H1 (cell line): ENCODE data around the gene ADGRB3. TPM values are rescaled to one million over a fixed set of nuclear protein-coding genes. Genes with fewer than 3 reads are reported as not detected.

Source experiments
- CTCF ChIA-PET: fragments of 300-600 bp; sonication (Branson Sonifier 250); formaldehyde crosslinking; loops from one replicate; lab custom pipeline; 2021; ENCODE audit not compliant: partially characterized antibody; lab: Charles Lee
- POLR2A ChIA-PET: fragments of 300-600 bp; sonication (Branson Sonifier 250); formaldehyde crosslinking; loops from one replicate; lab custom pipeline; 2021; ENCODE audit warnings: inconsistent platforms; ENCODE audit not compliant: partially characterized antibody; lab: Charles Lee
- DNase-seq, 2 experiments: peaks; one replicate each; pipeline versions ENCODE4 v3.0.0 to v3.0.0-alpha.2; 2010 to 2022; ENCODE audit warnings: low spot score in 2 of 2, low read depth in 1 of 2, mixed read lengths in 1 of 2
- FAIRE-seq: peaks from 2 replicates; lab custom pipeline; 2011; peaks lifted over from hg19 to GRCh38; lab: Jason Lieb, UNC
- H2AFZ ChIP-seq: 2 replicates; pipeline ENCODE4 v1.8.1; 2012; ENCODE audit warnings: low read length, inconsistent platforms
- H2AK5ac ChIP-seq: 2 replicates; pipeline ENCODE4 v1.6.1; 2013; ENCODE audit warnings: low read depth, low read length
- H2BK120ac ChIP-seq: replicated peaks from 2 replicates; pipeline ENCODE3; 2013; ENCODE audit warnings: low read depth, low read length, inconsistent platforms
- H2BK12ac ChIP-seq: 2 replicates; pipeline ENCODE4 v1.6.1; 2013; ENCODE audit warnings: low read depth, low read length
- H2BK15ac ChIP-seq: 2 replicates; pipeline ENCODE4 v1.6.1; 2013; ENCODE audit warnings: low read length
- H2BK20ac ChIP-seq: 2 replicates; pipeline ENCODE4 v1.6.1; 2013; ENCODE audit warnings: low read length
- H2BK5ac ChIP-seq: 2 replicates; pipeline ENCODE4 v1.6.1; 2013; ENCODE audit warnings: low read depth, low read length
- H3K14ac ChIP-seq: 2 replicates; pipeline ENCODE4 v1.6.1; 2013; ENCODE audit warnings: inconsistent platforms; ENCODE audit not compliant: insufficient read length
- H3K18ac ChIP-seq: 2 replicates; pipeline ENCODE4 v1.6.1; 2013; ENCODE audit warnings: low read length; ENCODE audit errors: extremely low read depth
- H3K23ac ChIP-seq: 2 replicates; pipeline ENCODE4 v1.6.1; 2013; ENCODE audit warnings: inconsistent platforms; ENCODE audit not compliant: insufficient read length
- H3K23me2 ChIP-seq: 2 replicates; pipeline ENCODE4 v1.6.1; 2013; ENCODE audit warnings: low read depth, low read length
- H3K27ac ChIP-seq: 2 replicates; pipeline ENCODE4 v1.6.1; 2011; ENCODE audit warnings: low read depth, low read length, inconsistent platforms
- H3K27me3 ChIP-seq, 4 experiments: replicated peaks in 1 of 4; 1 replicate in 1 of 4; 2 replicates in 3 of 4; pipeline versions ENCODE4 v1.6.1 to v1.8.1; 2011 to 2013; ENCODE audit warnings: low read length in 3 of 4, mild to moderate bottlenecking in 3 of 4, inconsistent platforms in 2 of 4, mixed read lengths in 2 of 4, moderate library complexity in 1 of 4; ENCODE audit not compliant: control insufficient read depth in 3 of 4, insufficient read depth in 3 of 4; ENCODE audit errors: extremely low read depth in 1 of 4
- H3K36me3 ChIP-seq, 4 experiments: 2 replicates each; pipeline versions ENCODE4 v1.6.1 to v1.8.1; 2011 to 2013; ENCODE audit warnings: mild to moderate bottlenecking in 4 of 4, low read length in 3 of 4, moderate library complexity in 2 of 4, control low read depth in 1 of 4, inconsistent platforms in 1 of 4; ENCODE audit not compliant: insufficient read depth in 4 of 4, control insufficient read depth in 2 of 4
- H3K4ac ChIP-seq: replicated peaks from 2 replicates; pipeline ENCODE3; 2013; ENCODE audit warnings: low read length, low read depth, mixed read lengths, inconsistent platforms; ENCODE audit not compliant: insufficient read length
- H3K4me1 ChIP-seq, 4 experiments: replicated peaks in 1 of 4; 1 replicate in 1 of 4; 2 replicates in 3 of 4; pipeline versions ENCODE4 v1.6.1 to v1.8.1; 2011 to 2013; ENCODE audit warnings: low read length in 3 of 4, inconsistent platforms in 2 of 4, mixed read lengths in 1 of 4; ENCODE audit not compliant: insufficient read depth in 4 of 4, control insufficient read depth in 3 of 4
- H3K4me2 ChIP-seq, 2 experiments: 2 replicates each; pipeline versions ENCODE4 v1.6.1 to v1.8.1; 2011 to 2013; ENCODE audit warnings: low read depth in 2 of 2, low read length in 2 of 2, control low read depth in 1 of 2, inconsistent platforms in 1 of 2, mild to moderate bottlenecking in 1 of 2; ENCODE audit not compliant: insufficient read depth in 1 of 2
- H3K4me3 ChIP-seq, 4 experiments: fragments of 200-600, 300-600 bp in 1 of 4; sonication (generic), shearing (Covaris generic), sonication (Bioruptor Twin) in 1 of 4; 2 replicates each; pipeline versions ENCODE4 v1.5.1 to v1.8.1; 2011 to 2016; ENCODE audit warnings: low read length in 4 of 4, low read depth in 3 of 4, control low read depth in 2 of 4, inconsistent platforms in 2 of 4, mild to moderate bottlenecking in 2 of 4, mixed read lengths in 1 of 4, moderate library complexity in 1 of 4; ENCODE audit not compliant: insufficient read depth in 2 of 4; ENCODE audit errors: extremely low read depth in 1 of 4
- H3K56ac ChIP-seq: replicated peaks from 2 replicates; pipeline ENCODE3; 2013; ENCODE audit warnings: low read depth, mild to moderate bottlenecking, mixed read lengths, low read length, inconsistent platforms; ENCODE audit not compliant: insufficient read length
- H3K79me1 ChIP-seq: 2 replicates; pipeline ENCODE4 v1.6.1; 2013; ENCODE audit warnings: low read depth, low read length, control low read depth
- H3K79me2 ChIP-seq, 2 experiments: 2 replicates each; pipeline versions ENCODE4 v1.6.1 to v1.8.1; 2012 to 2013; ENCODE audit warnings: low read length in 2 of 2, mild to moderate bottlenecking in 2 of 2, inconsistent platforms in 1 of 2; ENCODE audit not compliant: insufficient read depth in 2 of 2, control insufficient read depth in 1 of 2
- H3K9ac ChIP-seq, 4 experiments: replicated peaks in 1 of 4; 1 replicate in 1 of 4; 2 replicates in 3 of 4; pipeline versions ENCODE4 v1.6.1 to v1.8.1; 2011 to 2013; ENCODE audit warnings: low read depth in 3 of 4, low read length in 3 of 4, control low read depth in 2 of 4, mild to moderate bottlenecking in 2 of 4, moderate library complexity in 2 of 4, inconsistent platforms in 1 of 4; ENCODE audit errors: extremely low read depth in 1 of 4
- H3K9me3 ChIP-seq, 2 experiments: 2 replicates each; pipeline versions ENCODE4 v1.6.1 to v1.8.1; 2012 to 2013; ENCODE audit warnings: mild to moderate bottlenecking in 2 of 2, moderate library complexity in 2 of 2, control low read depth in 1 of 2, inconsistent platforms in 1 of 2, low read depth in 1 of 2, low read length in 1 of 2, mixed read lengths in 1 of 2; ENCODE audit not compliant: insufficient read depth in 2 of 2
- H4K20me1 ChIP-seq, 2 experiments: replicated peaks in 1 of 2; 2 replicates each; pipeline versions ENCODE3 to v1.8.1; 2011 to 2013; ENCODE audit warnings: inconsistent platforms in 2 of 2, low read length in 2 of 2, mild to moderate bottlenecking in 1 of 2; ENCODE audit not compliant: insufficient read depth in 2 of 2, control insufficient read depth in 1 of 2
- H4K5ac ChIP-seq: 2 replicates; pipeline ENCODE4 v1.6.1; 2013; ENCODE audit warnings: low read length, low read depth, mixed read lengths, inconsistent platforms; ENCODE audit not compliant: insufficient read length
- H4K8ac ChIP-seq: 2 replicates; pipeline ENCODE4 v1.8.0; 2013; ENCODE audit warnings: mild to moderate bottlenecking, moderate library complexity, low read length, inconsistent platforms; ENCODE audit not compliant: insufficient read depth; ENCODE audit errors: extremely low read depth
- H4K91ac ChIP-seq: replicated peaks from 2 replicates; pipeline ENCODE3; 2013; ENCODE audit warnings: low read length, mixed read lengths, inconsistent platforms; ENCODE audit not compliant: insufficient read length
- BRCA1 ChIP-seq: IDR thresholded peaks from 2 replicates; pipeline ENCODE4 v1.6.1; 2012; ENCODE audit warnings: low read depth, low read length, improper control_type of control experiment
- CREB1 ChIP-seq: IDR thresholded peaks from 2 replicates; pipeline ENCODE4 v1.6.1; 2012; ENCODE audit warnings: inconsistent platforms
- E2F6 ChIP-seq: IDR thresholded peaks from 2 replicates; pipeline ENCODE4 v1.6.1; 2012; ENCODE audit warnings: inconsistent platforms
- GABPA ChIP-seq: IDR thresholded peaks from 2 replicates; pipeline ENCODE4 v1.6.1; 2011; ENCODE audit warnings: mild to moderate bottlenecking, low read length, moderate library complexity, borderline replicate concordance; ENCODE audit not compliant: insufficient read depth
- GTF2F1 ChIP-seq: IDR thresholded peaks from 2 replicates; pipeline ENCODE4 v1.6.1; 2012; ENCODE audit warnings: low read depth, low read length, improper control_type of control experiment, borderline replicate concordance
- NANOG ChIP-seq: IDR thresholded peaks from 2 replicates; pipeline ENCODE4 v1.6.1; 2011; ENCODE audit warnings: low read length, low read depth, mild to moderate bottlenecking, inconsistent platforms; ENCODE audit not compliant: insufficient read depth, poor library complexity, severe bottlenecking
- PHF8 ChIP-seq: fragments of 200-600 bp; sonication (generic); conservative IDR thresholded peaks from 2 replicates; pipeline ENCODE4 v1.7.1; 2012; ENCODE audit warnings: low read depth, mild to moderate bottlenecking, inconsistent platforms, low read length, moderate library complexity
- RNF2 ChIP-seq: fragments of 200-900, 300-1000 bp; sonication (generic); IDR thresholded peaks from 2 replicates; pipeline ENCODE4 v1.7.1; 2016; ENCODE audit warnings: borderline replicate concordance, low read depth, mild to moderate bottlenecking, antibody characterized with exemption, low read length; ENCODE audit not compliant: poor library complexity, severe bottlenecking; ENCODE audit errors: missing control alignments
- SAP30 ChIP-seq: fragments of 300-600 bp; sonication (generic); IDR thresholded peaks from 2 replicates; pipeline ENCODE4 v1.7.1; 2012; ENCODE audit warnings: low read length, moderate library complexity, mild to moderate bottlenecking, inconsistent platforms; ENCODE audit not compliant: insufficient read depth, insufficient replicate concordance
- SP1 ChIP-seq: IDR thresholded peaks from 2 replicates; pipeline ENCODE4 v1.6.1; 2011; ENCODE audit warnings: low read depth, low read length
- SP4 ChIP-seq: IDR thresholded peaks from 2 replicates; pipeline ENCODE4 v1.6.1; 2012; ENCODE audit warnings: low read length, inconsistent platforms
- SUZ12 ChIP-seq: fragments of 200-600 bp; sonication (generic); IDR thresholded peaks from 2 replicates; pipeline ENCODE4 v1.6.1; 2012; ENCODE audit warnings: mild to moderate bottlenecking, inconsistent platforms, low read length, moderate library complexity, mixed read lengths
- TAF1 ChIP-seq: IDR thresholded peaks from 2 replicates; pipeline ENCODE4 v1.6.1; 2011; ENCODE audit warnings: mild to moderate bottlenecking, low read depth, low read length
- TCF12 ChIP-seq: IDR thresholded peaks from 2 replicates; pipeline ENCODE4 v1.6.1; 2011; ENCODE audit warnings: low read depth, mild to moderate bottlenecking, low read length
- YY1 ChIP-seq: IDR thresholded peaks from 2 replicates; pipeline ENCODE4 v1.6.1; 2011; ENCODE audit warnings: low read depth, mild to moderate bottlenecking, low read length
- WGBS, 2 experiments: shearing (Covaris generic) in 1 of 2; methylation state at CpG; one replicate each; pipeline versions ENCODE4 v1.1.6 to v1.1.7; 2013 to 2015; ENCODE audit warnings: low lambda C conversion rate in 2 of 2, mixed read lengths in 2 of 2, inconsistent platforms in 1 of 2, low coverage in 1 of 2, missing lambda C conversion rate in 1 of 2; ENCODE audit not compliant: insufficient replicate concordance in 2 of 2, insufficient coverage in 1 of 2, insufficient read length in 1 of 2; ENCODE audit errors: extremely low coverage in 1 of 2, missing lambda C conversion rate in 1 of 2; 5-methylcytosine and 5-hydroxymethylcytosine counted together
- polyA plus RNA-seq, 7 experiments: library from polyadenylated mRNA; depleted of rRNA in 3 of 7; stranded (reverse) in 5 of 7; unstranded in 2 of 7; fragments of >200 nt in 5 of 7; fragments of 200-250 nt in 2 of 7; gene quantifications; 1 replicate in 5 of 7; 2 replicates in 1 of 7; 4 replicates in 1 of 7; pipeline versions ENCODE4 v1.2.1 to v1.2.3, GENCODE V29; 2011 to 2013; ENCODE audit warnings: missing spikeins in 2 of 7, mixed read lengths in 2 of 7
- total RNA-seq: library from RNA; stranded (reverse); fragmentation: NEBNext Ultra II Directional; extraction: Animal tissue kit (Norgen Biotek cat#: 25700); gene quantifications from 2 replicates; pipeline ENCODE4 v1.2.1, GENCODE V29; 2021

ADGRB3 gene
- total and polyA plus RNA-seq, 2 of the 8 experiments (the other 6 are each of a cell fraction or from before 2014, with no cell fraction given): 0.35 to 1.2 TPM

DNA sequence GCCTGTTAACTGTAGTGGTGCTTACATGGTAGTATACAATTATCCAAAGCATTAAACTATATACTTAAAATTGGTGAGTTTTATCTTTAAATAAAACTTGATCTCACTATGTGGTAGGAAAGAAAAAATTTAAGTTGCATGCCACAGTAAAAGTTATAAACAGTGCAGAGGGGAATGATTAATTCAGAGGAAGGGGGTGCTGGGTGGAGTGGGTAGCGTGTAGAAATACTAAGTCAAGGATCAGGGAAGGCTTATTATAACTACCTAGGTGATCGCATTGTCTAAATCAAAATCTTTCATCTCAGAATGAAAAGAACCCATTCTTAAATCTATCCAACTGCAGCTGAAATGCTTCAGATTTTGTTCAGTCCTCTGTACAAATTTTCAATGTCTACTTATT lies 428.3 kb downstream of the ADGRB3 start:
- H2BK5ac ChIP-seq: no peak overlapping the region
- H3K56ac ChIP-seq: no peak overlapping the region
- no peak overlapping the region for H3K14ac ChIP-seq
- H2AFZ ChIP-seq: no peak overlapping the region
- ChIA-PET CTCF (no interaction called here), POLR2A (no interaction called here)
- DNase-seq (no peak), FAIRE-seq (no peak)
- H2BK20ac ChIP-seq: no peak overlapping the region
- H3K4me1 ChIP-seq: no peaks in the 10 kb centered on the region
- no peak overlapping the region for H3K18ac ChIP-seq
- no peak overlapping the region for H3K27ac ChIP-seq
- H2BK120ac ChIP-seq: no peak overlapping the region
- H3K23ac ChIP-seq: no peak overlapping the region
- H4K20me1 ChIP-seq: no peaks in the 10 kb centered on the region
- H3K4me3 ChIP-seq: no peak overlapping the region
- H3K36me3 ChIP-seq: no peaks in the 10 kb centered on the region
- no peak overlapping the region for H3K4ac ChIP-seq
- no peaks in the 10 kb centered on the region for H3K9me3 ChIP-seq
- H4K8ac ChIP-seq: no peak overlapping the region
- no peaks in the 10 kb centered on the region for H3K79me1 ChIP-seq
- no peak overlapping the region for H2AK5ac ChIP-seq
- WGBS, 2 experiments: 88% methylated on average over 2 of the region's 2 CpGs; no CpG with 5 or more reads in 1 of the 2 experiments
- no peak overlapping the region for H3K9ac ChIP-seq
- no peaks in the 10 kb centered on the region for H3K79me2 ChIP-seq
- no peak overlapping the region for H2BK12ac ChIP-seq
- H4K91ac ChIP-seq: no peak overlapping the region
- H4K5ac ChIP-seq: no peak overlapping the region
- H3K27me3 ChIP-seq: no peaks in the 10 kb centered on the region
- no peak overlapping the region for H3K4me2 ChIP-seq
- H3K23me2 ChIP-seq: no peaks in the 10 kb centered on the region
- H2BK15ac ChIP-seq: no peak overlapping the region
- TF ChIP-seq YY1 (no peak), RNF2 (no peak), SP1 (no peak), NANOG (no peak), GTF2F1 (no peak), PHF8 (no peak), SP4 (no peak), CREB1 (no peak), SUZ12 (no peak), BRCA1 (no peak), TAF1 (no peak), GABPA (no peak), E2F6 (no peak), TCF12 (no peak), SAP30 (no peak)
